ENCODE results near the gene SLC35D3.

- TF ChIP-seq, protein P1, sequence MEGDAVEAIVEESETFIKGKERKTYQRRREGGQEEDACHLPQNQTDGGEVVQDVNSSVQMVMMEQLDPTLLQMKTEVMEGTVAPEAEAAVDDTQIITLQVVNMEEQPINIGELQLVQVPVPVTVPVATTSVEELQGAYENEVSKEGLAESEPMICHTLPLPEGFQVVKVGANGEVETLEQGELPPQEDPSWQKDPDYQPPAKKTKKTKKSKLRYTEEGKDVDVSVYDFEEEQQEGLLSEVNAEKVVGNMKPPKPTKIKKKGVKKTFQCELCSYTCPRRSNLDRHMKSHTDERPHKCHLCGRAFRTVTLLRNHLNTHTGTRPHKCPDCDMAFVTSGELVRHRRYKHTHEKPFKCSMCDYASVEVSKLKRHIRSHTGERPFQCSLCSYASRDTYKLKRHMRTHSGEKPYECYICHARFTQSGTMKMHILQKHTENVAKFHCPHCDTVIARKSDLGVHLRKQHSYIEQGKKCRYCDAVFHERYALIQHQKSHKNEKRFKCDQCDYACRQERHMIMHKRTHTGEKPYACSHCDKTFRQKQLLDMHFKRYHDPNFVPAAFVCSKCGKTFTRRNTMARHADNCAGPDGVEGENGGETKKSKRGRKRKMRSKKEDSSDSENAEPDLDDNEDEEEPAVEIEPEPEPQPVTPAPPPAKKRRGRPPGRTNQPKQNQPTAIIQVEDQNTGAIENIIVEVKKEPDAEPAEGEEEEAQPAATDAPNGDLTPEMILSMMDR (IDR thresholded peaks at IDR 0.05 in 8 of 11, conservative IDR thresholded peaks at IDR 0.05 in 3 of 11), result no peak
- TF ChIP-seq POLR2AphosphoS5 (IDR thresholded peaks at IDR 0.05) (no peak), POLR2A (IDR thresholded peaks at IDR 0.05) (no peak)
Measured at GRCh38 chr6:136890194-136890839, 31.8 kb upstream of the SLC35D3 start.

Data from spleen (tissue), 7 donors.